HG03064 (cell line): Measurements from ENCODE around the gene BRF1.
A peak's percentile ranks its signal among the peaks of the same experiment; 100 is the strongest.

ENCODE experiments used
- ATAC-seq: cut with Tn5 transposase; IDR thresholded peaks from one replicate; pipeline ENCODE4 v1.9.1; 2021; ENCODE audit warnings: low read depth; ENCODE audit not compliant: unreplicated experiment

Gene BRF1

GRCh38 chr14:105180592-105181548 lies 119.9 kb downstream of the BRF1 start, which contains the start of gene NUDT14:
NUDT14 (minus strand) TSS chr14:105181312; CDS start chr14:105181209, 103 bp downstream.
- peak; percentile 50 for ATAC-seq

GRCh38 chr14:105179191-105179590 lies 121.6 kb downstream of the BRF1 start:
- ATAC-seq, result no peak

- no peak for ATAC-seq
These were observed 122.0 kb downstream of the BRF1 start for GRCh38 chr14:105178868-105179140.

- no peak for ATAC-seq
These were observed 122.5 kb downstream of the BRF1 start for GRCh38 chr14:105178069-105178867.

- ATAC-seq, result no peak
These were observed 123.7 kb downstream of the BRF1 start for GRCh38 chr14:105177082-105177481.

GRCh38 chr14:105176513-105176912 lies 124.3 kb downstream of the BRF1 start:
- no peak for ATAC-seq

- ATAC-seq, result no peak
These were observed 126.6 kb downstream of the BRF1 start for GRCh38 chr14:105173901-105174894.

GRCh38 chr14:105173145-105173544 lies 127.7 kb downstream of the BRF1 start:
- no peak for ATAC-seq

- ATAC-seq, result no peak
These were observed 128.3 kb downstream of the BRF1 start for GRCh38 chr14:105172476-105172875.

- ATAC-seq, result no peak
These were observed 129.7 kb downstream of the BRF1 start for GRCh38 chr14:105171004-105171673.

- no peak for ATAC-seq
These were observed 130.8 kb downstream of the BRF1 start for GRCh38 chr14:105169776-105170655.

GRCh38 chr14:105168979-105169507 lies 131.8 kb downstream of the BRF1 start:
- no peak for ATAC-seq

- no peak for ATAC-seq
These were observed 132.3 kb downstream of the BRF1 start, which contains the start of gene JAG2 for GRCh38 chr14:105168496-105168978. JAG2 (minus strand) TSS chr14:105168776; CDS start chr14:105168420, 356 bp downstream.

GRCh38 chr14:105168093-105168420 lies 132.7 kb downstream of the BRF1 start:
- ATAC-seq, result no peak

- no peak for ATAC-seq
These were observed 133.3 kb downstream of the BRF1 start for GRCh38 chr14:105167303-105168092.

GRCh38 chr14:105166571-105167302 lies 134.1 kb downstream of the BRF1 start:
- ATAC-seq, result no peak
